GM18870 (cell line): ENCODE measurements around the gene MYBPC2.
"Not testable (repeated sequence)": the region's sequence is repeated elsewhere in the genome, so short reads cannot be mapped to it uniquely, and the experiment has no call there.

ENCODE experiments used
- ATAC-seq: cut with Tn5 transposase; IDR thresholded peaks from one replicate; pipeline ENCODE4 v1.9.1; 2021; ENCODE audit warnings: moderate library complexity; ENCODE audit not compliant: unreplicated experiment

The MYBPC2 gene

GRCh38 chr19:50457300-50457699, 24.6 kb downstream of the MYBPC2 start:
- ATAC-seq = no peak

- no peak for ATAC-seq
Observed at GRCh38 chr19:50458396-50459066, 25.8 kb downstream of the MYBPC2 start.

GRCh38 chr19:50459067-50459456, 26.4 kb downstream of the MYBPC2 start:
- no peak for ATAC-seq

GRCh38 chr19:50459638-50460037, 26.9 kb downstream of the MYBPC2 start:
- ATAC-seq = no peak

- no peak for ATAC-seq
Observed at GRCh38 chr19:50460161-50460765, 27.6 kb downstream of the MYBPC2 start.

DNA sequence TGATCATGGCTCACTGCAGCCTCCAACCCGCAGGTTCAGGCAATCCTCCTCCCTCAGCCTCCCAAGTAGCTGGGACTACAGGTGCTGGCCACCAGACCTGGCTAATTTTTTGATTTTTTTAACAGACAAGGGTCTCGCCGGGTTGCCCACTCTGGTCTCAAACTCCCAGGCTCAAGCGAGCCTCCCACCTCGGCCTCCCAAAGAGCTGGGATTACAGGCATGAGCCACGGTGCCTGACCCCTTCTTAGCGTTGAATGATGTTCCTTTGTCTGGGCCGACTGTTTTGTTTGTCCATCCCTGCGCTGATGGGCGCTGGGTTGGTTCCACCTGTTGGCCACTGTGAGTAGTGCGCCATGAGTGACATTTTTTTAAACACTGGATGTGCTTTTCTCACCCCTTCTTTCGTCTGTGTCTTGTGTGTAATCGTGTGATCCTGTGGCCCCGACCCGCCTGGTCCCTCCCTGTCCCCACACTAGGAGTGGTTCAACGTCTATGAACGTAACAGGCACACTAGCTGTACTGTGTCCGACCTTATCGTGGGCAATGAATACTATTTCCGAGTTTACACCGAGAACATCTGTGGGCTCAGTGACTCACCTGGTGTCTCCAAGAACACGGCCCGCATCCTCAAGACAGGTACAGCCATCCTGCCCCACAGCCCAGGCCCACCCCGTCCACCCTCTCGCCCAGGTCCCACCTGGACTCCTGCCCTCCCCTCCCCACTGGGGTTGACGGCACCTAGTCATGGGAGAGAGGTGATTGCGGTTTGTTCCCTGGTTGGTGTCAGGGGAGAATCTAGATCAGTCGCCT, 28.6 kb downstream of the MYBPC2 start:
- no peak for ATAC-seq

DNA sequence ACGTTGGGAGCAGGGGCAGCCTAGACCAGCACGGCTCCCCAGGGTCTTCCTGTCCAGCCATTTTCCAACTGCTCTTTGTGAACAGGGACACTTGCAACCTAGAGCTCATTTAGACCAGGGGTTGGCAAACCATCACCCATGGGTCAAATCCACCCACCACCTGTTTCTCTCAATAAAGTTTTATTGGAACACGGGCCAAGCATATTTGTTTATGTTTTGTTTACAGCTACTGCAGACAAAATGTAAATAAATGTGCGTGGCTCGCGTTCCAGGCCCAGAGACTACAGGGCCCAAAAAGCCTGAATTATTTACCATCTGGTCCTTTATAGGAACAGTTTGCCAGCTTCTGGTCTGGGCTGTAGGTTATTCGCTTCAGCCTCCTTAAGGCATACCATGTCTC, 30.3 kb downstream of the MYBPC2 start:
- no peak for ATAC-seq

DNA sequence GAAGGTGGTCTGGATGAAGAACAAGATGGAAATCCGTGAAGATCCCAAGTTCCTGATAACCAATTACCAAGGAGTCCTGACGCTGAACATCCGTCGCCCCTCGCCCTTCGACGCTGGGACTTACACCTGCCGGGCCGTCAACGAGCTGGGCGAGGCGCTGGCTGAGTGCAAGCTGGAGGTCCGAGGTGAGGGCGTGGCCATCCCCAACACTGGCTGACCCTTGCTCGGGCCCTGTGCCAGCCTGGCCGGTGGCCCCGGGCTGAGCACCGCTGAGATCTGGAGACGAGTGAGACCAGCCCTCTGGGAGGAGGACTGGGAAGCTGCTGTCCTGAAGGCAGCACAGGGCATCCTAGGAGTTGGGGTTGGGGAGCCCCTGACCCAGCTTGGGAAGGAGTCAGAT, 31.7 kb downstream of the MYBPC2 start:
- ATAC-seq = no peak

GRCh38 chr19:50465000-50465399, 32.3 kb downstream of the MYBPC2 start:
- no peak for ATAC-seq

DNA sequence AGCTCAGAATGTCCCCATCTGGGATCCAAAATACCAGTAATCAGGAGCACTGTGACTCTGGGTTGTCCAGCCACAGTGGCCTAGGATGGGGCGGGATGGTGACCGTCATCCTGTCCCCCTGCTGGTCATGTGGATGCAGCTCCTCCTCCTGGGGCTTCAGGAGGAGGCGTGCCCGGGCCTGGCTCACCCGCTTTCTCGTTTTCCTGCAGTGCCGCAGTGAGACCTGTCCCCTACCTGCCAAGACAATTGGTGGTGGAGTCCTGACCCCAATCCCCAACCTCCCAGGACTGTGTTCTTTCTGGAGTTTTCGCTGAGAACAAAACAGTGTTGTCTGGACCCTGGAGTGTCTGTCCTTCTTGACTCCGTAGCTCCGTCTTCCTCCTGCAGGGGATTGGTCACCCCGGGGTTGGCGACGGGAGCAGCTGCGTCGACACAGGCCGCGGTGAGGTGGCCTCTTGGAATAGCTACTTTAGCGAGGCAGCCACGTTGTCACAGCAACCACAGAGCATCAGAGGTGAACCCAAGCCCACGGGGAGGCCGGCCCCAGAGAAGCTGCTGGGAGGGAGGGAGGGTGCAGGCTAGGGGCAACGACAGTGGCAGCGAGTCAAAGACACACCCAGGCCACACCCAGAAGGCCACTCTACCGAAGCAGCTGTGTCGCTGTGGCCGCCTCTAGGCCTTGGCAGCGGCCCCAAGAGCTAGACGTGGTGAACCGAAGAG, 33.5 kb downstream of the MYBPC2 start:
- ATAC-seq = no peak

GRCh38 chr19:50466706-50467039, 34.0 kb downstream of the MYBPC2 start:
- ATAC-seq = no peak

GRCh38 chr19:50467566-50467965, 34.9 kb downstream of the MYBPC2 start:
- ATAC-seq = no peak

GRCh38 chr19:50468818-50469217, 36.1 kb downstream of the MYBPC2 start:
- ATAC-seq = no peak

- not testable (repeated sequence) for ATAC-seq
Observed at GRCh38 chr19:50473336-50473735, 40.6 kb downstream of the MYBPC2 start.

DNA sequence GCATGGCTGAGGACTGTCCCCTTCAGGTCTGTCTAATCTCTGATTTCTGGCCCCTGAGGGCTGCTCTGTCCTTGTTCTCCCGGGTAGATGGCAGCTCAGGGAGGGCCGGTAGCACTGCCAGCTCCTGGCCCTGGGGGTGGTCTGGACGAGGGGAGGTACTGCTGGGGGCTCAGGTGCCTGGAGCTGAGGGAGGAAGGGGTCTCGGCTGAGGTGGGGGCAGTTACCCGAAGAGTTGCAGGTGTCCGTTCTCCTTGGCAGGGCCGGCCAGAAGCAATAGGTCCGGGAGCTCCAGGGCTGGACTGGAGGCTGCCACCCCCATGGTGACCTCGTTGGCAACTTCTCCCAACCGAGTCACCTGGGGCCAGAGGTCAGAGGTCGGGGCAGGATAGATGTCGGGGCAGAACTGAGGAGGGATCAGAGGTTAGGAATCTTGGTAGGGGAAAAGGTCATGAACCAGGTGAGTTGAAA, 42.4 kb downstream of the MYBPC2 start:
- no peak for ATAC-seq

GRCh38 chr19:50475736-50476223, 43.1 kb downstream of the MYBPC2 start:
- no peak for ATAC-seq

GRCh38 chr19:50476224-50476906, 43.7 kb downstream of the MYBPC2 start, which contains the start of the genes EMC10 and GARIN5A:
Gene EMC10 (plus strand): TSS chr19:50476507. CDS start chr19:50476545, 38 bp downstream.
Gene GARIN5A (minus strand): TSS chr19:50476848. CDS start chr19:50476388, 460 bp downstream.
- ATAC-seq = no peak

- no peak for ATAC-seq
Observed at GRCh38 chr19:50476907-50477238, 44.2 kb downstream of the MYBPC2 start.

- ATAC-seq = no peak
Observed at GRCh38 chr19:50477751-50478515, 45.2 kb downstream of the MYBPC2 start.
